Muscle of arm (tissue), 12 donors: ENCODE measurements around the gene CCDC13. TPM values are rescaled to one million over a fixed set of nuclear protein-coding genes. Genes with fewer than 3 reads are reported as not detected.

ENCODE experiments used
- DNase-seq: peaks from one replicate; pipeline ENCODE4 v3.0.0-alpha.2; 2013
- polyA plus RNA-seq, 12 donors: library from polyadenylated mRNA; unstranded; fragments of 120-200 nt; gene quantifications; one replicate each; pipeline ENCODE4 v1.2.1, GENCODE V29; 2013; ENCODE audit not compliant: insufficient read length in 12 of 12

CCDC13 gene
- polyA plus RNA-seq, 12 donors = 0.18 to 0.98 (median 0.33) TPM; not detected in 2

GRCh38 chr3:42733501-42734262 is 39.4 kb downstream of the CCDC13 start:
- DNase-seq = no peak

GRCh38 chr3:42732829-42733459 is 40.1 kb downstream of the CCDC13 start:
- DNase-seq = no peak

GRCh38 chr3:42732196-42732828 is 40.7 kb downstream of the CCDC13 start:
- DNase-seq = no peak

GRCh38 chr3:42731476-42732195 is 41.4 kb downstream of the CCDC13 start:
- DNase-seq = no peak

GRCh38 chr3:42730706-42731420 is 42.2 kb downstream of the CCDC13 start:
- DNase-seq = no peak

GRCh38 chr3:42730294-42730693 is 42.8 kb downstream of the CCDC13 start:
- no peak for DNase-seq

- DNase-seq = no peak
These were observed 43.5 kb downstream of the CCDC13 start for GRCh38 chr3:42729404-42730145.

GRCh38 chr3:42728668-42729364 is 44.2 kb downstream of the CCDC13 start:
- DNase-seq = no peak

- no peak for DNase-seq
These were observed 45.0 kb downstream of the CCDC13 start for GRCh38 chr3:42728056-42728455.

- DNase-seq = no peak
These were observed 47.6 kb downstream of the CCDC13 start for GRCh38 chr3:42725454-42725853.

- DNase-seq = no peak
These were observed 49.8 kb downstream of the CCDC13 start for GRCh38 chr3:42723219-42723618.

Other genes with a start within 250 kb of the CCDC13 start
- gene SEC22C, start 191.3 kb downstream of the CCDC13 start, polyA plus RNA-seq = 10 to 100 TPM in 11 of 12 donors, not detected in 1; 19.8 to 29.5 (median 26.5) TPM
- gene SS18L2, start 182.4 kb downstream of the CCDC13 start, polyA plus RNA-seq = 10 to 100 TPM in 11 of 12 donors, not detected in 1; 10.5 to 19.0 (median 12.5) TPM
- 100 to 1,000 TPM in 7 of 12 donors, 10 to 100 TPM in 5; 48.5 to 369 (median 110) TPM for gene NKTR, start 172.6 kb downstream of the CCDC13 start, polyA plus RNA-seq
- gene ZBTB47, start 119.6 kb downstream of the CCDC13 start, polyA plus RNA-seq = 10 to 100 TPM in 11 of 12 donors, not detected in 1; 22.0 to 42.6 (median 27.2) TPM
- gene KLHL40, start 87.7 kb downstream of the CCDC13 start, polyA plus RNA-seq = 100 to 1,000 TPM in 6 of 12 donors, 10 to 100 TPM in 5, not detected in 1; 35.7 to 198 (median 112) TPM
- 10 to 100 TPM in 10 of 12 donors, not detected in 2; 19.8 to 84.2 (median 57.7) TPM for gene HHATL, start 70.5 kb downstream of the CCDC13 start, polyA plus RNA-seq
- gene HIGD1A, start 31.2 kb upstream of the CCDC13 start, polyA plus RNA-seq = 100 to 1,000 TPM in 1 of 12 donors, 10 to 100 TPM in 10, not detected in 1; 63.4 to 101 (median 92.9) TPM
- 1 to 10 TPM in 1 of 12 donors, under 1 TPM in 9, not detected in 2; 0.23 to 2.4 (median 0.46) TPM for gene ACKR2, start 36.2 kb upstream of the CCDC13 start, polyA plus RNA-seq
- under 1 TPM in 9 of 12 donors, not detected in 3; 0.04 to 0.30 (median 0.10) TPM for gene CYP8B1, start 102.6 kb upstream of the CCDC13 start, polyA plus RNA-seq
- gene ZNF662, start 132.9 kb upstream of the CCDC13 start, polyA plus RNA-seq = 10 to 100 TPM in 11 of 12 donors, not detected in 1; 11.1 to 29.7 (median 18.0) TPM
- gene GASK1A, start 206.1 kb upstream of the CCDC13 start, polyA plus RNA-seq = 10 to 100 TPM in 1 of 12 donors, 1 to 10 TPM in 10, not detected in 1; 4.1 to 10.6 (median 5.1) TPM